Measurements from ENCODE around the gene PLET1.
A peak's percentile ranks its signal among the peaks of the same experiment; 100 is the strongest.

The PLET1 gene

DNA sequence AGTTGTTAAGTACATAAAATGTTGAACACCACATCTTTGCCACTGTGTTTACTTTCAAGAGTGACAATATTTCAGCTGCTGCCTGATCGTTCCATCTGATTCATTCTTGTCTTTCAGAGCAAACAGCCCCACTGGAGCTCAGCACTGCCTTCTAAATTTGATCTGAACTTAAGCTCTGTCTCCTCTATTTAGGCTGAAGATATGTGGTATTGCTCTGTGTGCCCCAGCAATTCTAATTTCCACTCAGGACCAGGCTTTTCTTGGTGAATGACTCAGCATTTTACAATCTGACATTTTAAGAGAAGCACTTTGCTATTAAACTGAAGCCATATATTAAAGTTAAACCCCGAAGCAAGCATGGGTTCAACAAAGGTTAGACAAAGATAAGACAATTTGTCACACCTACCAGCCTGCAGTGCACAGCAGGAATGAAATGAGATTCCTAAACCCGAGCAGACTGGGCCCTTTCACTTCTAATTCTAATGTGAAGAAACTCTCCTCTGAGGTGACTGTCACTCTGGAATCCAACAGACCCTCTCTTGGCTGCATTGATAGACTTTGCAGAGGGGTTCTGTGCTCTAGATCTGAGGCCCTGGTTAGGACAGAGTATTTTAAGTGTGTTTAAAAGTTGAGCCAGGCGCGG is 41.7 kb upstream of the PLET1 start:
- DNase-seq (ENCODE audit: low read depth): no peak
- TF ChIP-seq CTCF (conservative IDR thresholded peaks at IDR 0.05; ENCODE audit: low read depth, low read length): no peak
- no peak overlapping the region for H3K4me3 ChIP-seq (ENCODE audit: low read length)

- TF ChIP-seq CTCF (conservative IDR thresholded peaks at IDR 0.05; ENCODE audit: low read depth, low read length): no peak
- DNase-seq (ENCODE audit: low read depth): no peak
- no peak overlapping the region for H3K4me3 ChIP-seq (ENCODE audit: low read length)
Measured at GRCh38 chr11:112300094-112300786, 39.6 kb upstream of the PLET1 start.

GRCh38 chr11:112298535-112298934 is 37.9 kb upstream of the PLET1 start:
- H3K4me3 ChIP-seq (ENCODE audit: low read length): no peak overlapping the region
- TF ChIP-seq CTCF (conservative IDR thresholded peaks at IDR 0.05; ENCODE audit: low read depth, low read length): no peak
- DNase-seq (ENCODE audit: low read depth): no peak

GRCh38 chr11:112297248-112297866 is 36.7 kb upstream of the PLET1 start:
- no peak for DNase-seq (ENCODE audit: low read depth)
- no peak for TF ChIP-seq CTCF (conservative IDR thresholded peaks at IDR 0.05; ENCODE audit: low read depth, low read length)
- H3K4me3 ChIP-seq (ENCODE audit: low read length): no peak overlapping the region

GRCh38 chr11:112296044-112296443 is 35.4 kb upstream of the PLET1 start:
- DNase-seq (ENCODE audit: low read depth): no peak
- TF ChIP-seq CTCF (conservative IDR thresholded peaks at IDR 0.05; ENCODE audit: low read depth, low read length): no peak
- H3K4me3 ChIP-seq (ENCODE audit: low read length): no peak overlapping the region

GRCh38 chr11:112294688-112295340 is 34.2 kb upstream of the PLET1 start:
- no peak for TF ChIP-seq CTCF (conservative IDR thresholded peaks at IDR 0.05; ENCODE audit: low read depth, low read length)
- no peak overlapping the region for H3K4me3 ChIP-seq (ENCODE audit: low read length)
- DNase-seq (ENCODE audit: low read depth): peak; percentile 91

Data from retinal pigment epithelial cell (primary cell).